Fibroblast of villous mesenchyme (primary cell): ENCODE measurements around the gene ADAMTS17. TPM values are rescaled to one million over a fixed set of nuclear protein-coding genes. Genes with fewer than 3 reads are reported as not detected.

ENCODE experiments used
- DNase-seq: peaks from one replicate; pipeline ENCODE4 v3.0.0-alpha.2; 2010; ENCODE audit warnings: low read depth
- H3K4me3 ChIP-seq: 2 replicates; pipeline ENCODE4 v1.5.1; 2011; ENCODE audit warnings: low read depth, mild to moderate bottlenecking, low read length
- CTCF ChIP-seq: IDR thresholded peaks from 2 replicates; pipeline ENCODE4 v1.5.1; 2012; ENCODE audit warnings: low read depth, mild to moderate bottlenecking, low read length; ENCODE audit not compliant: insufficient read depth
- total RNA-seq: library from RNA; depleted of rRNA; stranded (reverse); fragments of >200 nt; gene quantifications from 2 replicates; pipeline ENCODE4 v1.2.3, GENCODE V29; 2012

ADAMTS17 gene
- total RNA-seq, 1 donor = under 0.01 TPM

DNA sequence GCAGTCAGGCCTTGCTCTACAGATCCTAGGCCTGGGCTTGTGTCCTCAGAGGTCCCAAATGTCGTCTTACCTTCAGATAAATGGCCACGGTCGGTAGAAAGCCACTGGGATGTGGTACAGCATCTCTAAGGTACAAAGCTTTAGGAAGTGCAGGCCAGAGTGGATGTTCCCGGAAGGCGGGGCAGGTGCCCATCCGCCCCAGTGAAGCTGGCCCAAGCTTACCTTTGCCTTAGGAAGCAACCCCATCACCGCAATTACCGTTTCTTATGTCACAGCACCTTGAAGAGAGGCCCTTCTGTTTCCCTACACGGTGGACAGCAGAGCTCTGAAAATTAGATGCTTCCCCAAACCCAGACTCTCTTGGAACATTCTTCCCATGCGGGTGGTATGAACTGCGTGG is 368.4 kb downstream of the ADAMTS17 start:
- no peak for TF ChIP-seq CTCF
- DNase-seq = no peak
- no peak overlapping the region for H3K4me3 ChIP-seq

DNA sequence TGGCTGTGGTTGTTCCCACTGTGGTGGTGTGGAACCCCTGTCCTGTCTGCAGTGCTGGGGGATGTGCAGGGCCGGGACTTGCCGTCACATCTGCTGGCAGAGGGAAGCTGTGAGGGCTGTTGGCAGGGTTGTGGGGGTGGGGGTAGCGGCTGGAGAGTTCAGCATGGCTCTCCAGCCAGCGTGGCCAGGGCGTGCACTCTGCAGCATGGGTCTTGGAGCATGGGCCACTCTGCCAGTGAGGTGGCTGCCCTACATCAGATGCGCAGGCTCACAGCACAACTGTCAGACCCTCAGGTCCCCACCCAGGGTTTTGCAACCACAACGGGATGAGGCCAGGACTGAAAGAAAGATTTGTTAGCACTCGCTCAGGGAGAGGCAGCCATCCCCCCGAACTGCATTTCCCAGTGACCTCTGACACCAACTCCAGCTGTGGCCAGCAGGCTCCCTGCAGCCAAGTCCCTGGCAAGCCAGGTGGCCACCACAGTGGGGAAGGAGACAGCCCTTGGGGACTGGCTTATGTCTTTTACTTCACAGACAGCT is 370.8 kb downstream of the ADAMTS17 start:
- no peak for TF ChIP-seq CTCF
- DNase-seq = no peak
- no peak overlapping the region for H3K4me3 ChIP-seq

DNA sequence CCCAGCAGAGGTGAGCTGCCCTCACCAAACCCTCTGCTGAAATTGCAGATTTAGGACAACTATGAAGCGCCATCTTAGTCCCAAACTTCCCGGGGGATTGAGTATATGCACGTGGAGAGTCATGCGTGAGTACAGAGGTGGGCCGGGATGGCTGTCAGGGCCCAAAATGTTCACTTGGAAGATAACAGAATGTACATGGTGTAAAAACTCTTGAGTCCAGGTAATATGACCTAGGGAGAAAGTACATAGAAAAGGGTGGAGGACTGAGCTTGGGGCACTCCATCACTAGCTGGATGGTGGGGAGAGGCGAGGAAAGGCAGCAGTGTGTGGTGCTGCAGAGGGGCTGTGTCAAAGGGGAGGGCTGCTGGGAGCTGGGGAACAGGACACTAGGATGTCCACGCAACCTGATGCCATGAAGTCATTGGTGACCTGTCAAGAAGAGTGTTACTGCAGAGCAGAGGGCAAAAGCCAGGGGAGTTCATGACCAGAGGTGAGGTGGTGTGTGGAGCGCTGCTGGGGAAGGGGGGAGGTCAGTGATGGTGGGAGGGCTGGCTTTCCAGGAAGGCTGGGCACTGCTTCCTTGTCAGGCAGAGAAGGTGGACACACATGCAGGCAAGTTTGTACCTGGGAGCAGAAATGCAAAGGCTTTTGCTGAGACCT is 372.4 kb downstream of the ADAMTS17 start:
- no peak for TF ChIP-seq CTCF
- H3K4me3 ChIP-seq = no peak overlapping the region
- no peak for DNase-seq

GRCh38 chr15:99967841-99968371 is 373.9 kb downstream of the ADAMTS17 start:
- no peak for TF ChIP-seq CTCF
- no peak overlapping the region for H3K4me3 ChIP-seq
- no peak for DNase-seq

GRCh38 chr15:99966815-99967214 is 375.0 kb downstream of the ADAMTS17 start:
- no peak for DNase-seq
- TF ChIP-seq CTCF = no peak
- no peak overlapping the region for H3K4me3 ChIP-seq

GRCh38 chr15:99965376-99965775 is 376.4 kb downstream of the ADAMTS17 start:
- H3K4me3 ChIP-seq = no peak overlapping the region
- DNase-seq = no peak
- no peak for TF ChIP-seq CTCF
